GM23248 (cell line): ENCODE measurements around the gene RMC1. TPM values are rescaled to one million over a fixed set of nuclear protein-coding genes. Genes with fewer than 3 reads are reported as not detected.
"Not testable (repeated sequence)": the region's sequence is repeated elsewhere in the genome, so short reads cannot be mapped to it uniquely, and the experiment has no call there.

Experiments
- DNase-seq: peaks from one replicate; pipeline ENCODE4 v3.0.0-alpha.2; 2015
- H2AFZ ChIP-seq: fragments of 200-600 bp; sonication (generic); 2 replicates; pipeline ENCODE4 v1.6.1; 2016; ENCODE audit warnings: antibody characterized with exemption
- H3F3A ChIP-seq: fragments of 200-600 bp; sonication (generic); 2 replicates; pipeline ENCODE4 v1.6.1; 2016; ENCODE audit warnings: mild to moderate bottlenecking, antibody characterized with exemption, mixed run types; ENCODE audit not compliant: insufficient read depth
- H3K27ac ChIP-seq: fragments of 200-600 bp; sonication (generic); 2 replicates; pipeline ENCODE4 v1.5.1; 2016; ENCODE audit warnings: mild to moderate bottlenecking
- H3K27me3 ChIP-seq: fragments of 200-600 bp; sonication (generic); replicated peaks from 2 replicates; pipeline ENCODE4 v1.6.1; 2016; ENCODE audit warnings: mild to moderate bottlenecking; ENCODE audit not compliant: insufficient read depth
- H3K36me3 ChIP-seq: fragments of 200-600 bp; sonication (generic); 2 replicates; pipeline ENCODE4 v1.6.1; 2016; ENCODE audit warnings: low read depth, mild to moderate bottlenecking
- H3K4me1 ChIP-seq: fragments of 200-600 bp; sonication (generic); 2 replicates; pipeline ENCODE4 v1.6.1; 2016; ENCODE audit warnings: mild to moderate bottlenecking; ENCODE audit not compliant: insufficient read depth
- H3K4me2 ChIP-seq: fragments of 200-600 bp; sonication (generic); one replicate; pipeline ENCODE4 v1.6.1; 2016; ENCODE audit warnings: mild to moderate bottlenecking; ENCODE audit not compliant: unreplicated experiment
- H3K4me3 ChIP-seq: fragments of 200-600 bp; sonication (generic); 2 replicates; pipeline ENCODE4 v1.5.1; 2016; ENCODE audit warnings: mild to moderate bottlenecking
- H3K79me2 ChIP-seq: fragments of 200-600 bp; sonication (generic); 2 replicates; pipeline ENCODE4 v1.6.1; 2016; ENCODE audit warnings: mild to moderate bottlenecking; ENCODE audit not compliant: insufficient read depth
- H3K9ac ChIP-seq: fragments of 200-600 bp; sonication (generic); 2 replicates; pipeline ENCODE4 v1.6.1; 2016; ENCODE audit warnings: mild to moderate bottlenecking
- H3K9me2 ChIP-seq: fragments of 200-600 bp; sonication (generic); 2 replicates; pipeline ENCODE4 v1.6.1; 2016; ENCODE audit warnings: mixed run types, mild to moderate bottlenecking, moderate library complexity; ENCODE audit not compliant: insufficient read depth
- H3K9me3 ChIP-seq: fragments of 200-600 bp; sonication (generic); one replicate; pipeline ENCODE4 v1.6.1; 2017; ENCODE audit warnings: low read depth
- H4K20me1 ChIP-seq: fragments of 200-600 bp; sonication (generic); 2 replicates; pipeline ENCODE4 v1.6.0; 2016; ENCODE audit not compliant: insufficient read depth
- EZH2 ChIP-seq: fragments of 200-600 bp; sonication (generic); IDR thresholded peaks from 2 replicates; pipeline ENCODE4 v1.6.1; 2018; ENCODE audit warnings: antibody characterized with exemption, mild to moderate bottlenecking; ENCODE audit not compliant: insufficient read depth, poor library complexity, severe bottlenecking
- EZH2phosphoT487 ChIP-seq: fragments of 200-600 bp; sonication (generic); IDR thresholded peaks from 2 replicates; pipeline ENCODE4 v1.6.1; 2018; ENCODE audit warnings: antibody characterized with exemption, moderate library complexity, mild to moderate bottlenecking, low read depth; ENCODE audit not compliant: insufficient read depth
- WGBS, 2 experiments: methylation state at CpG; one replicate each; pipeline ENCODE4 v1.1.6; 2015 to 2017; ENCODE audit warnings: low lambda C conversion rate in 2 of 2, low coverage in 1 of 2; ENCODE audit errors: missing lambda C conversion rate in 2 of 2; 5-methylcytosine and 5-hydroxymethylcytosine counted together
- in situ Hi-C: fragments of 300-500 bp; cut with MboI; formaldehyde crosslinking; loops from 2 replicates; pipeline ENCODE4 v1.15.0; 2020
- polyA plus RNA-seq: library from polyadenylated mRNA; unstranded; fragments of >200 nt; fragmentation: Nextera tagmentation; extraction: Ambion mirVana; gene quantifications from 2 replicates; pipeline ENCODE4 v1.2.1, GENCODE V29; 2016
- total RNA-seq: library from RNA; depleted of rRNA; stranded (reverse); fragments of >200 nt; shearing (Covaris generic); gene quantifications from 2 replicates; pipeline ENCODE4 v1.2.3, GENCODE V29; 2014

RMC1 gene
- total and polyA plus RNA-seq, 2 experiments from 2014 or later, result 22.1 to 22.8 TPM

DNA sequence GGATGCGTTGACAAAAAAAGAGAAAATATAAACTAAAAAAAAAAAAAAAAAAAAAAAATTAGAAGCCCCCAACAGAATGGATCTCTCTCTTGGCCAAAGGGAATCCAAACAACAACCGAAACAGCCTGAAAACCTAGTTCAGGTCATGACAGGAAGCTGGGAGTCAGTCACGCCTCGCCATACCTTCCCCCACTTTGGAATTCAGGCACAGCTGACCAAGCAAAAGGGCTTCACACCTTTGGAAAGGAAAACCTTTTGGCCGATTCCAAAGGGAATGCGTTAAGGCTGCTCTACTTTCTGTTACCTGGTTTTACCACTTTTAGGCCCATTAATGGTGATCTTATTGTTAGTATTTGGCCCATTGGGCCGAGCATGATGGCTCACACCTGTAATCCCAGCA lies 17.9 kb upstream of the RMC1 start:
- Histone ChIP-seq H3K36me3 (peaks cover 28% of the 10 kb centered on the region), H3K9me2 (no peaks in the 10 kb centered on the region), H3K9ac (no peak overlapping the region), H3F3A (peaks cover 44% of the 10 kb centered on the region), H3K27ac (no peak overlapping the region), H3K4me3 (no peak overlapping the region), H2AFZ (no peak overlapping the region), H4K20me1 (no peaks in the 10 kb centered on the region), H3K27me3 (no peaks in the 10 kb centered on the region), H3K79me2 (no peaks in the 10 kb centered on the region), H3K9me3 (no peaks in the 10 kb centered on the region), H3K4me1 (peaks cover 5% of the 10 kb centered on the region; the same call in 1 of the 2 replicates), H3K4me2 (no peak overlapping the region)
- TF ChIP-seq EZH2 (no peak), EZH2phosphoT487 (no peak)
- no peak for DNase-seq
- in situ Hi-C loops, result no loop called here
- WGBS, 2 experiments, result 74 to 79% methylated on average over 7 of the region's 7 CpGs

DNA sequence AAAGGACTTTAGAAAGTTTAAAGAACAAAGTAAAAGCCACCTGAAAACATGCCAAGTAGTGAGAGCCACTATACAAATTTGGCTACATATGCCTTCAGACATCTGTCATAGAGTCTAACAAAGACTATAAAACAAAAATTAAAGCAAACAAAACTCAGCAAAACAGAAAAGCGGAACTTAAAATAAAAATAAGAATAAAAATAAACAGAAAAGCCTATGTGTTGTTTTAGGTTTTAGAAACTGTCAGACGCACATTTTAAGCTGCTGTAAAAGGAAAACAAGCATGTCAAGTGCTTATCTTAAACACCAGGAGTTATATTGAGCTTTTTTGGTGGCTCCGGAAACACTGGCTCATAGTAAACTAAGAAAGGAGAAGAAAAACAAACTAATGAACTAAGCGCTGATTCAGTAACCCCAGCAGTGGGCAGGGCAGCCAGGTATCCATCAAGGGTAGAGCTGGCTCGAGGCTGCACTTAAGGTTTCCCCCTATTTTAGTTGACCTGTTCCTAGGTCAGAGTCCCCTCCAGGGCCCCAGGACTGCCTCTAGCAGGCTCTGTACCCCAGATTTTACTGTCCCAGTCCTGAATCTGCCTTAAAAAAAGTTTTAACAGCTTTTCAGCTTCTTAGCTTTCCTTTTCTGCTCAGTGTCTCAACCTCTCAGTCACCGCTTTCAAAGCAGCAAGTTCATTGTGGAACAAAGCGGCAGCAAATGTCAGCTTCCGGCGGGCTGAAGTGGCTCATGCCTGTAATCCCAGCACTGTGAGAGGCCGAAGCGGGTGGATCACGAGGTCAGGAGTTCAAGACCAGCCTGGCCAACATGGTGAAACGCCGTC lies 15.4 kb upstream of the RMC1 start:
- Histone ChIP-seq H3K4me1 (peaks cover 5% of the 10 kb centered on the region; the same call in 1 of the 2 replicates), H3K9me3 (no peaks in the 10 kb centered on the region), H3K9ac (no peak overlapping the region), H3K79me2 (no peaks in the 10 kb centered on the region), H3K27ac (no peak overlapping the region), H3K27me3 (no peaks in the 10 kb centered on the region), H3K9me2 (no peaks in the 10 kb centered on the region), H3K36me3 (peaks cover 8% of the 10 kb centered on the region), H3F3A (peaks cover 24% of the 10 kb centered on the region), H3K4me2 (no peak overlapping the region), H4K20me1 (no peaks in the 10 kb centered on the region), H2AFZ (peak overlapping the region; percentile 50; the same call in 1 of the 2 replicates), H3K4me3 (no peak overlapping the region)
- DNase-seq, result peak; percentile 23
- in situ Hi-C loops, result no loop called here
- 61 to 69% methylated on average over 14 of the region's 14 CpGs for WGBS, 2 experiments
- no peak for TF ChIP-seq EZH2phosphoT487
- no peak for TF ChIP-seq EZH2

- H3K4me2 ChIP-seq, H3K4me3 ChIP-seq, H3K27me3 ChIP-seq, H3K27ac ChIP-seq, H3K9ac ChIP-seq, H3K4me1 ChIP-seq, H3F3A ChIP-seq, H3K9me2 ChIP-seq, DNase-seq, in situ Hi-C loops, H3K36me3 ChIP-seq, H2AFZ ChIP-seq, H4K20me1 ChIP-seq, H3K9me3 ChIP-seq, H3K79me2 ChIP-seq: not testable (repeated sequence)
- 67 to 68% methylated on average over 5 of the region's 5 CpGs for WGBS, 2 experiments
Observed at GRCh38 chr18:23489586-23489985, 13.7 kb upstream of the RMC1 start.

GRCh38 chr18:23493654-23494053 lies 9.7 kb upstream of the RMC1 start:
- Histone ChIP-seq H3K9me2 (no peaks in the 10 kb centered on the region), H4K20me1 (no peaks in the 10 kb centered on the region), H3K9ac (no peak overlapping the region), H3K4me1 (no peaks in the 10 kb centered on the region), H3K4me3 (no peak overlapping the region), H3F3A (no peaks in the 10 kb centered on the region), H3K36me3 (no peaks in the 10 kb centered on the region), H3K27me3 (no peaks in the 10 kb centered on the region), H3K27ac (no peak overlapping the region), H3K9me3 (no peaks in the 10 kb centered on the region), H2AFZ (no peak overlapping the region), H3K79me2 (no peaks in the 10 kb centered on the region), H3K4me2 (no peak overlapping the region)
- 92 to 94% methylated on average over 1 of the region's 1 CpG for WGBS, 2 experiments
- no peak for DNase-seq
- in situ Hi-C loops, result no loop called here
- TF ChIP-seq EZH2 (no peak), EZH2phosphoT487 (no peak)
